ENCODE data around the gene CLEC16A.

Gene CLEC16A

GRCh38 chr16:11170696-11171447 is 226.5 kb downstream of the CLEC16A start:
- FAIRE-seq (no peak), DNase-seq (ENCODE audit: insufficient read length, low spot score) (no peak)
- TF ChIP-seq POLR2A (IDR thresholded peaks at IDR 0.05; ENCODE audit: low read depth, low read length) (no peak), POLR2AphosphoS5 (IDR thresholded peaks at IDR 0.05; ENCODE audit: low read depth, low read length) (no peak), POU2F2 (IDR thresholded peaks at IDR 0.05; ENCODE audit: low read depth, low read length) (no peak), TAF1 (IDR thresholded peaks at IDR 0.05; ENCODE audit: low read depth, low read length) (no peak), SPI1 (IDR thresholded peaks at IDR 0.05; ENCODE audit: low read depth, low read length) (no peak), PAX5 (IDR thresholded peaks at IDR 0.05; ENCODE audit: insufficient read depth, low read length, severe bottlenecking) (no peak)

- DNase-seq (ENCODE audit: insufficient read length, low spot score) (no peak), FAIRE-seq (no peak)
- TF ChIP-seq POLR2AphosphoS5 (IDR thresholded peaks at IDR 0.05; ENCODE audit: low read depth, low read length) (no peak), TAF1 (IDR thresholded peaks at IDR 0.05; ENCODE audit: low read depth, low read length) (no peak), PAX5 (IDR thresholded peaks at IDR 0.05; ENCODE audit: insufficient read depth, low read length, severe bottlenecking) (no peak), POLR2A (IDR thresholded peaks at IDR 0.05; ENCODE audit: low read depth, low read length) (no peak)
Measured at GRCh38 chr16:11171448-11171709, 227.0 kb downstream of the CLEC16A start.

GRCh38 chr16:11171757-11172299 is 227.5 kb downstream of the CLEC16A start:
- no peak for DNase-seq (ENCODE audit: insufficient read length, low spot score)
- FAIRE-seq = peak; percentile 97
- TF ChIP-seq POLR2AphosphoS5 (IDR thresholded peaks at IDR 0.05; ENCODE audit: low read depth, low read length) (no peak), POU2F2 (IDR thresholded peaks at IDR 0.05; ENCODE audit: low read depth, low read length) (peak; percentile 36; the same call in 1 of the 2 replicates)

GRCh38 chr16:11173426-11173825 is 229.1 kb downstream of the CLEC16A start:
- FAIRE-seq (no peak), DNase-seq (ENCODE audit: insufficient read length, low spot score) (no peak)
- no peak for TF ChIP-seq TAF1 (IDR thresholded peaks at IDR 0.05; ENCODE audit: low read depth, low read length)
- TF ChIP-seq POLR2A (IDR thresholded peaks at IDR 0.05; ENCODE audit: low read depth, low read length) = no peak
- no peak for TF ChIP-seq PAX5 (IDR thresholded peaks at IDR 0.05; ENCODE audit: insufficient read depth, low read length, severe bottlenecking)
- TF ChIP-seq SPI1 (IDR thresholded peaks at IDR 0.05; ENCODE audit: low read depth, low read length) = no peak
- no peak for TF ChIP-seq POU2F2 (IDR thresholded peaks at IDR 0.05; ENCODE audit: low read depth, low read length)
- no peak for TF ChIP-seq POLR2AphosphoS5 (IDR thresholded peaks at IDR 0.05; ENCODE audit: low read depth, low read length)

GRCh38 chr16:11174141-11174540 is 229.8 kb downstream of the CLEC16A start:
- no peak for TF ChIP-seq POLR2A (IDR thresholded peaks at IDR 0.05; ENCODE audit: low read depth, low read length)
- TF ChIP-seq SPI1 (IDR thresholded peaks at IDR 0.05; ENCODE audit: low read depth, low read length) = 0 out of 2 replicates have a peak, but pooled peaks have one; percentile 21
- no peak for TF ChIP-seq TAF1 (IDR thresholded peaks at IDR 0.05; ENCODE audit: low read depth, low read length)
- TF ChIP-seq PAX5 (IDR thresholded peaks at IDR 0.05; ENCODE audit: insufficient read depth, low read length, severe bottlenecking) = no peak
- no peak for TF ChIP-seq POLR2AphosphoS5 (IDR thresholded peaks at IDR 0.05; ENCODE audit: low read depth, low read length)
- no peak for TF ChIP-seq POU2F2 (IDR thresholded peaks at IDR 0.05; ENCODE audit: low read depth, low read length)
- no peak for FAIRE-seq

GRCh38 chr16:11175106-11175786 is 230.9 kb downstream of the CLEC16A start:
- FAIRE-seq = peak; percentile 50
- no peak for DNase-seq (ENCODE audit: insufficient read length, low spot score)
- TF ChIP-seq PAX5 (IDR thresholded peaks at IDR 0.05; ENCODE audit: insufficient read depth, low read length, severe bottlenecking) (no peak), POLR2AphosphoS5 (IDR thresholded peaks at IDR 0.05; ENCODE audit: low read depth, low read length) (no peak), TAF1 (IDR thresholded peaks at IDR 0.05; ENCODE audit: low read depth, low read length) (no peak), POLR2A (IDR thresholded peaks at IDR 0.05; ENCODE audit: low read depth, low read length) (no peak), SPI1 (IDR thresholded peaks at IDR 0.05; ENCODE audit: low read depth, low read length) (no peak), POU2F2 (IDR thresholded peaks at IDR 0.05; ENCODE audit: low read depth, low read length) (no peak)

More at GRCh38 chr16:11174141-11174540, 229.8 kb downstream of the CLEC16A start:
- no peak for DNase-seq (ENCODE audit: insufficient read length, low spot score)

- DNase-seq (ENCODE audit: insufficient read length, low spot score) (peak; percentile 69), FAIRE-seq (peak; percentile 96)
Measured at GRCh38 chr16:11175787-11176341, 231.5 kb downstream of the CLEC16A start.

GRCh38 chr16:11177578-11178160 is 233.3 kb downstream of the CLEC16A start:
- FAIRE-seq = no peak

More at GRCh38 chr16:11175787-11176341, 231.5 kb downstream of the CLEC16A start:
- TF ChIP-seq POLR2AphosphoS5 (IDR thresholded peaks at IDR 0.05; ENCODE audit: low read depth, low read length) (no peak), PAX5 (IDR thresholded peaks at IDR 0.05; ENCODE audit: insufficient read depth, low read length, severe bottlenecking) (peak; percentile 10), SPI1 (IDR thresholded peaks at IDR 0.05; ENCODE audit: low read depth, low read length) (no peak), POU2F2 (IDR thresholded peaks at IDR 0.05; ENCODE audit: low read depth, low read length) (peak; percentile 68; the same call in 1 of the 2 replicates)

GRCh38 chr16:11178424-11178823 is 234.1 kb downstream of the CLEC16A start:
- TF ChIP-seq TAF1 (IDR thresholded peaks at IDR 0.05; ENCODE audit: low read depth, low read length) = no peak
- TF ChIP-seq POLR2AphosphoS5 (IDR thresholded peaks at IDR 0.05; ENCODE audit: low read depth, low read length) = no peak
- TF ChIP-seq POU2F2 (IDR thresholded peaks at IDR 0.05; ENCODE audit: low read depth, low read length) = no peak
- no peak for TF ChIP-seq POLR2A (IDR thresholded peaks at IDR 0.05; ENCODE audit: low read depth, low read length)
- TF ChIP-seq SPI1 (IDR thresholded peaks at IDR 0.05; ENCODE audit: low read depth, low read length) = no peak
- no peak for TF ChIP-seq PAX5 (IDR thresholded peaks at IDR 0.05; ENCODE audit: insufficient read depth, low read length, severe bottlenecking)
- FAIRE-seq = no peak
- DNase-seq (ENCODE audit: insufficient read length, low spot score) = no peak

More at GRCh38 chr16:11177578-11178160, 233.3 kb downstream of the CLEC16A start:
- no peak for DNase-seq (ENCODE audit: insufficient read length, low spot score)
- TF ChIP-seq SPI1 (IDR thresholded peaks at IDR 0.05; ENCODE audit: low read depth, low read length) = no peak
- TF ChIP-seq POU2F2 (IDR thresholded peaks at IDR 0.05; ENCODE audit: low read depth, low read length) = no peak
- TF ChIP-seq PAX5 (IDR thresholded peaks at IDR 0.05; ENCODE audit: insufficient read depth, low read length, severe bottlenecking) = no peak
- no peak for TF ChIP-seq POLR2A (IDR thresholded peaks at IDR 0.05; ENCODE audit: low read depth, low read length)
- no peak for TF ChIP-seq TAF1 (IDR thresholded peaks at IDR 0.05; ENCODE audit: low read depth, low read length)

Data from GM12891 (cell line).